ENCODE measurements around the gene CEACAM20.

The CEACAM20 gene

DNA sequence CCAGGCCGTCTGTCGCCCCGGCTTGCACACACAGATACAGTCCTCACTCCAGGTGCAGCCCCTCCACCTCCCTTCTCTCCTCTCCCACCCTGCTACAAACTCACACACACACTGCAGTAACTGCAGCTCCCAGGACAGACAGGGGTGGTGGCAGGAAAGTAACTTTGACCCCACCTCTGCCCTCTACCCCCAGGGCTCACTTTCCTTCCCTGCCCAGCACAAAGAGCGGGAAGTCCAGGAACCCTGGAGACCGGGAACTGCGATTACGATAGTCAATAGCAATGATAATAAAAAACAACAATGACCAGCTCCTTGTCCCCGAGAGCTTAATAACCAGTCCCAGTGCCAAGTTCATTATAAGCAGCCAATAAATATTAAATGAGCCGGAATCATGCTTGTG, at the start of gene CEACAM20:
Gene CEACAM20 (minus strand): TSS at position 140 of the 400 bp plus-strand sequence. CDS start 166 bp downstream, outside the sequence.
- peaks cover 11% of the 10 kb centered on the region; the same call in 1 of the 2 replicates for H3K9me3 ChIP-seq (ENCODE audit: insufficient read depth, low read depth, low read length)
- H3K36me3 ChIP-seq (ENCODE audit: insufficient read depth, low read length), result no peaks in the 10 kb centered on the region
- no peaks in the 10 kb centered on the region for H4K20me1 ChIP-seq (ENCODE audit: insufficient read depth, low read length, poor library complexity, severe bottlenecking)
- H3F3A ChIP-seq (ENCODE audit: low read depth), result no peaks in the 10 kb centered on the region
- no peaks in the 10 kb centered on the region for H3K4me1 ChIP-seq (ENCODE audit: insufficient read depth, low read length, poor library complexity, severe bottlenecking)
- no peak within 1 kb of the TSS for H2AFZ ChIP-seq (ENCODE audit: low read length)
- no peaks in the 10 kb centered on the region for H3K27me3 ChIP-seq (ENCODE audit: insufficient read depth, low read length, poor library complexity, severe bottlenecking)
- no peak for TF ChIP-seq EZH2phosphoT487 (IDR thresholded peaks at IDR 0.05; ENCODE audit: borderline replicate concordance)
- TF ChIP-seq, protein P1, sequence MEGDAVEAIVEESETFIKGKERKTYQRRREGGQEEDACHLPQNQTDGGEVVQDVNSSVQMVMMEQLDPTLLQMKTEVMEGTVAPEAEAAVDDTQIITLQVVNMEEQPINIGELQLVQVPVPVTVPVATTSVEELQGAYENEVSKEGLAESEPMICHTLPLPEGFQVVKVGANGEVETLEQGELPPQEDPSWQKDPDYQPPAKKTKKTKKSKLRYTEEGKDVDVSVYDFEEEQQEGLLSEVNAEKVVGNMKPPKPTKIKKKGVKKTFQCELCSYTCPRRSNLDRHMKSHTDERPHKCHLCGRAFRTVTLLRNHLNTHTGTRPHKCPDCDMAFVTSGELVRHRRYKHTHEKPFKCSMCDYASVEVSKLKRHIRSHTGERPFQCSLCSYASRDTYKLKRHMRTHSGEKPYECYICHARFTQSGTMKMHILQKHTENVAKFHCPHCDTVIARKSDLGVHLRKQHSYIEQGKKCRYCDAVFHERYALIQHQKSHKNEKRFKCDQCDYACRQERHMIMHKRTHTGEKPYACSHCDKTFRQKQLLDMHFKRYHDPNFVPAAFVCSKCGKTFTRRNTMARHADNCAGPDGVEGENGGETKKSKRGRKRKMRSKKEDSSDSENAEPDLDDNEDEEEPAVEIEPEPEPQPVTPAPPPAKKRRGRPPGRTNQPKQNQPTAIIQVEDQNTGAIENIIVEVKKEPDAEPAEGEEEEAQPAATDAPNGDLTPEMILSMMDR (conservative IDR thresholded peaks at IDR 0.05; ENCODE audit: low read length), result no peak
- H3K9ac ChIP-seq (ENCODE audit: low read depth, low read length, poor library complexity, severe bottlenecking), result no peak within 1 kb of the TSS
- H3K9me2 ChIP-seq (replicated peaks; ENCODE audit: low read depth, low read length), result no peaks in the 10 kb centered on the region
- H3K4me3 ChIP-seq (ENCODE audit: low read length, poor library complexity, severe bottlenecking), result no peak within 1 kb of the TSS
- H3K4me2 ChIP-seq (ENCODE audit: low read depth, low read length, poor library complexity, severe bottlenecking), result no peak within 1 kb of the TSS
- H3K79me2 ChIP-seq (ENCODE audit: insufficient read depth, low read length), result no peaks in the 10 kb centered on the region

DNA sequence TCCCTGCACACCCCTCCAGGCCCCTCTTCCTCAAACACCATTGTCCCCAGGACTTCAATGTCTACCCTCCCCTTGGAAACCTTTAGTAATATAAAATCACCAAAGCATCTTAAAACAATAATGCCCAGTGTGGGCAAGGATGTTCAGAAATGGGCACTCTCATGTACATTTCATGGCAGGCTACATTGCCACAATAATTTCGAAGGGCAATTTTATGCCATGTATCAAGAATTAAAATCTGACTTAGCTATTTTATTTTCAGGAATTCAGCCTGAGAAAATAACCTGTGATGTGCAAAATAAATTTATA, 48.0 kb upstream of the CEACAM20 start:
- no peaks in the 10 kb centered on the region for H3F3A ChIP-seq (ENCODE audit: low read depth)
- H3K9me2 ChIP-seq (replicated peaks; ENCODE audit: low read depth, low read length), result no peaks in the 10 kb centered on the region
- H3K4me3 ChIP-seq (ENCODE audit: low read length, poor library complexity, severe bottlenecking), result no peak overlapping the region
- no peak overlapping the region for H2AFZ ChIP-seq (ENCODE audit: low read length)
- no peaks in the 10 kb centered on the region for H3K36me3 ChIP-seq (ENCODE audit: insufficient read depth, low read length)
- no peaks in the 10 kb centered on the region for H4K20me1 ChIP-seq (ENCODE audit: insufficient read depth, low read length, poor library complexity, severe bottlenecking)
- no peaks in the 10 kb centered on the region for H3K4me1 ChIP-seq (ENCODE audit: insufficient read depth, low read length, poor library complexity, severe bottlenecking)
- H3K79me2 ChIP-seq (ENCODE audit: insufficient read depth, low read length), result no peaks in the 10 kb centered on the region
- no peak overlapping the region for H3K4me2 ChIP-seq (ENCODE audit: low read depth, low read length, poor library complexity, severe bottlenecking)
- no peak overlapping the region for H3K9ac ChIP-seq (ENCODE audit: low read depth, low read length, poor library complexity, severe bottlenecking)
- TF ChIP-seq, protein P1 (conservative IDR thresholded peaks at IDR 0.05; ENCODE audit: low read length), result no peak
- TF ChIP-seq EZH2phosphoT487 (IDR thresholded peaks at IDR 0.05; ENCODE audit: borderline replicate concordance), result no peak
- no peaks in the 10 kb centered on the region for H3K27me3 ChIP-seq (ENCODE audit: insufficient read depth, low read length, poor library complexity, severe bottlenecking)
- no peaks in the 10 kb centered on the region; the same call in 1 of the 2 replicates for H3K9me3 ChIP-seq (ENCODE audit: insufficient read depth, low read depth, low read length)

DNA sequence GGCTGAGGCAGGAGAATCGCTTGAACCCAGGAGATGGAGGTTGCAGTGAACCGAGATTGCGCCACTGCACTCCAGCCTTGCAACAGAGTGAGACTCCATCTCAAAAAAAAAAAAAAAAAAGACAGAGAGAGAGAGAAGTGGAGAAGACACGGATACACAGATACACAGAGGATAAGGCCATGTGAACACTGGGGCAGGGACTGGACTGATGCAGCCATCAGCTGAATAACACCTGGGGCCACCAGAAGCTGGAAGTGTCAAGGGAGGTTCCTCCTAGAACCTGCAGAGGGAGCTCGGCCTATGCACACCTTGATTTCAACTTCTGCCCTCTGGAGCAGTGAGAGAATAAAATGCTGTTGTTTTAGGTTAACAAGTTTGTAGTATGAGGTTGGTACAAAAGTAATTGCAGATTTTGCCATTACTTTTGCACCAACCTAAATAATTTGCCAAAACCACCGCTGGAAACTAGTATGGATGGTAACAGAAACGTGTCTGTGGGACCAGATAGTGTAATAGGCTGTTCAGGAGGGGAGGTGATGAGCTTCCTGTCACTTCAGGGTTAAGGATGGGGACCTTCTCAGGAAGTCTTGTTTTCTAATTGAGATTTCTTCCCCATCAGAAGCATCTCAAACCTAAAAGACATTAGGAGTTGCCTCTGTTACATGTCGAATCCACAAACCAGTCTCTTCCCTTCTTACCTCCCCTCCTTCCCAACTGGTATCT, 47.5 kb upstream of the CEACAM20 start:
- no peak overlapping the region for H3K9ac ChIP-seq (ENCODE audit: low read depth, low read length, poor library complexity, severe bottlenecking)
- no peak overlapping the region for H3K4me3 ChIP-seq (ENCODE audit: low read length, poor library complexity, severe bottlenecking)
- H3K36me3 ChIP-seq (ENCODE audit: insufficient read depth, low read length), result no peaks in the 10 kb centered on the region
- H4K20me1 ChIP-seq (ENCODE audit: insufficient read depth, low read length, poor library complexity, severe bottlenecking), result no peaks in the 10 kb centered on the region
- TF ChIP-seq EZH2phosphoT487 (IDR thresholded peaks at IDR 0.05; ENCODE audit: borderline replicate concordance), result no peak
- TF ChIP-seq, protein P1 (conservative IDR thresholded peaks at IDR 0.05; ENCODE audit: low read length), result peak; percentile 54
- no peaks in the 10 kb centered on the region for H3K27me3 ChIP-seq (ENCODE audit: insufficient read depth, low read length, poor library complexity, severe bottlenecking)
- no peaks in the 10 kb centered on the region for H3K9me2 ChIP-seq (replicated peaks; ENCODE audit: low read depth, low read length)
- no peaks in the 10 kb centered on the region for H3K79me2 ChIP-seq (ENCODE audit: insufficient read depth, low read length)
- no peaks in the 10 kb centered on the region for H3K4me1 ChIP-seq (ENCODE audit: insufficient read depth, low read length, poor library complexity, severe bottlenecking)
- no peak overlapping the region for H3K4me2 ChIP-seq (ENCODE audit: low read depth, low read length, poor library complexity, severe bottlenecking)
- no peaks in the 10 kb centered on the region; the same call in 1 of the 2 replicates for H3K9me3 ChIP-seq (ENCODE audit: insufficient read depth, low read depth, low read length)
- H3F3A ChIP-seq (ENCODE audit: low read depth), result no peaks in the 10 kb centered on the region
- no peak overlapping the region for H2AFZ ChIP-seq (ENCODE audit: low read length)
